GM21390 (cell line): Measurements from ENCODE around the gene GALNT2.

Experiments used
- ATAC-seq: cut with Tn5 transposase; IDR thresholded peaks from one replicate; pipeline ENCODE4 v1.9.1; 2021; ENCODE audit not compliant: unreplicated experiment

GALNT2 gene

DNA sequence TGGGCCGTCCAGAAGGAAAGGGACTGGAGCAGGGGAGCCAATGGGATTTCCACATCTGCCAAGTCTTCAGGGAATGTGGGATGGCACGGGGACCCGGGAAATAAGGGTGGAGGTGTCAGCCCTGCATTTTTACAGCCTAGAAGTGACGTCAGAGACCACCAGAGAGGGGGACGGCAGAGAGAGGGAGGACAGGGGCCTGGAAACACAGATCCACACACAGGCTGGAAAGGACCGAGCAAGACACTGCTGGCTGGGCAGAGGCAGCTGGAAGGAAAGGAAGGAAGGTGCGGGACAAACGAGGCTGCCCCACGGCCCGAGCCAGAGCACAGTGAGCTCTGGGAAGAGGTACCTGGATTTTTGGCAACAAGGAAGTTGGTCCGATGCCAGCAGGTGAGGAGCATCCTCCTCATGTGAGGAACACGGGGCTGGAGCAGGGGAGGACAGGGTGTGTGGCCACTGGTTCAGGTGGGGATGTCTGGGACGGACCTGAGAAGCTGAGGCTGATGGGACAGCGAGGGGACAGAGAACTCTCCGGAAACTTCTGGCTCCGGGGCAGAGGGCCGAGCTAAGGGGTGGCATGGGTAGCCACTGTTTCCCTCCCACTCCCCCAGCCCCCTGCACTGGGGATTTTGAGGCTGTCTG is 220.8 kb downstream of the GALNT2 start:
- no peak for ATAC-seq

DNA sequence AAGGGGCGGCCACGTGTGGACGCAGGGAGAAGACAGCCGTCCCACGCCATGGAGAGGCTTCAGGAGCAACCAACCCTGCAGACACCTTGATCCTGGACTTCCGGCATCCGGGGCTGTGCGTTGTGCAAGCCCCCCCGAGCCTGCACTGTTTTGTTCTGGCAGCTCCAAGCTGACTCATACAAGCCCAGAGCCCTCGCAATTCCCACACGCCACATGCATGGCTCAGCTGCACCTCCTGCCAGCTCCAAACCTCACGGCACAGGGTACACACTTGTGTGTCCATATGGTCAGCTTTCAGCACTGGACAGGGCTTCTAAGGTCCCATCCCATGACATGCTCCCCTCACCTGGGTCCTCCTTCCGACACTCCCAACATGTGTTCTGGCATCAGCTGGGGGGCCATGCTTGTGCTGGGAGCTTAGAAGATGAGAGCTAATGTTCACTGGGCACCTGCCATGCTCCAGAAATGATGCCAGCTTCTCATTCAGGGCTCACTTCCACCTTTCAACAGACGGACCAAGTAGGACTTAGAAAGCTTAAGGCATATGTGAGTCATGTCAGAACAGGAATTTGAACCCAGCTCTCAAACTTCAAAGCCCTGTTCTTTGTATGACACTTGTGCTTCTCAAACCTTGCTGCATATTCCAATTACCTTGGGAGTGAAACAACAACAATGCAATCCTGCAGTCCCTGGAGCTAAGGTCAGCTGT is 221.8 kb downstream of the GALNT2 start:
- ATAC-seq = no peak

DNA sequence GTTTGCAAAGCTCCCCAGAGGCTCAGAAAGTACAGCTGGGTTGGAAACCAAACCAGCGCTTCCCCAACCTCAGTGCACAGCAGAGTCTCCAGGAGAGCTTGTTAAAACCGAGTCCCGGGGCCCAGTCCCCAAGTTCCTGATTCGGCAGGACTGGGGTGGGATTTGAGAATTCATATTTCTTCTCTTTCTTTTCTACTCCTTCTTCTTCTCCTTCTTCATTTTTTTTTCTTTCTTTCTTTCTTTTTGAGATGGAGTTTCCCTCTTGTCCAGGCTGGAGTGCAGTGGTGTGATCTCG is 222.3 kb downstream of the GALNT2 start:
- no peak for ATAC-seq

DNA sequence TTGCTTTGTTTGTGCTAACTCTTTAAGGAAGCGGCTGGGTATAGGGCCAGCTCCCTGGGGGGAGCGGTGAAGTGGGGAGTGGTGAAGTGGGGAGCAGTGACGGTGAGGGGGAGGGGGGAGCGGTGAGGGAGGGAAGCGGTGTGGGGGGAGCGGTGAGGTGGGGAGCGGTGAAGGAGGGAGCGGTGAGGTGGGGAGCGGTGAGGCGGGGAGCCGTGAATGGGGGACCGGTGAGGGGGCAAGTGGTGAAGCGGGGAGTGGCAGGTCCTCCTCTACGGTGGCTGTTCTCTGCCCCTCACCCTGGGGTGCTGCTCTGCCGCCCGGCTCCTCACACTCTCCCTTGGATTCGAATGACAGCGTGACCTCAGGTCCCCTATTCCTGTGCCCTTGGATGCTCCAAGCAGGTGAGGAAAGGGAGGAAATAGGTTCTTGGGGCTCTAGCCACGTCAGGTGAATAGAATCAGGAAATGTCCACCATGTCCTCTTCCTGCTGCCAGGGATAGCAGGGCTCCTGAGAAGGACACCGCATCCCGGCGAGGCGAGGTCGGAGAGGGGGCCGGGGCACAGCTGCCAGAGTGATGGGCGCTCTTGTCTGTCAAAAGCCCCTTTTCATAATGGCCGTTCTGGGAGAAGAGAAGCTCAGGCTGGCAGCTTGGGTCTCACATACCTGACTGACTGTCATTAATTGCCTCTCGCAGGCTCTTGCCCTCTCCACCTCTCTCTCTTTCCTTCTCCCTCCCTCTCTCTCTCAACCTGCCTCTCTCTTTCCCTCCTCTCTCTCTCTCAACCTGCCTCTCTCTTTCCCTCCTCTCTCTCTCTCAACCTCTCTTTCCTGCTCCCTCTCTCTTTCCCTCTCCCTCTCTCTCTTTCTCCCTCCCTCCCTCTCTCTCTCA is 224.9 kb downstream of the GALNT2 start:
- no peak for ATAC-seq

DNA sequence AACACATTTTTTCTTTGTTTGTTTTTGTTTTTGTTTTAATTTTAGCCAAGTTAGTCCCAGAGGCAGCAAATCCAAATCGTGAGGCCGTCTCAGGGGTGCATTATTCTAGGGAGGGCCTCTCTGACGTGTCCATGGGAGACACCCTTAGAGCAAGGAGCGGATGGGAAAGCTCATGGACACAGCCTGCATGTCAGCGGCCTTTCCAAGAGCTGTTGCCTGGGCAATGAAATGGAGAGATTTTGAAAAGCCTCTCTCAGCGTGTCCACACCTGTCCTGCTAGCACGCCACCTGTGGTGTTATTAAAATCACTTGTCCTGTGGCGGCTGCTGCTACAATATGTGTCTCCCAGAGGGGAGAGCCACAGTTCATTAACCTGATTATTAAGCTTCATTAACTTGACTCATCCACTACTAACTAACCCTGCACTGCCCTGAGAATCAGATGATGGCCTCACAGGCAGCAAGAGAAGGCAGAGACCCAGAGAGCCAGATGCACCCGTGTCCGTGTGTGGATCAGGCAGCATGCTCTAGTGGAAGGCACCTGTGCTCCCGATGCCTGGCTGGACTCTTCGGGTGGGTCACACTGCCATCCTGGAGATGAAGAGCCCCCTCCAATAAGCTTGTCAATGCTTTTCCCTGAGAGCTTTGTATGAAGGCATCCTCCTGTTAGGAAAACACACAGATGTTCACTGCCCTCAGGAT is 225.8 kb downstream of the GALNT2 start:
- ATAC-seq = no peak

DNA sequence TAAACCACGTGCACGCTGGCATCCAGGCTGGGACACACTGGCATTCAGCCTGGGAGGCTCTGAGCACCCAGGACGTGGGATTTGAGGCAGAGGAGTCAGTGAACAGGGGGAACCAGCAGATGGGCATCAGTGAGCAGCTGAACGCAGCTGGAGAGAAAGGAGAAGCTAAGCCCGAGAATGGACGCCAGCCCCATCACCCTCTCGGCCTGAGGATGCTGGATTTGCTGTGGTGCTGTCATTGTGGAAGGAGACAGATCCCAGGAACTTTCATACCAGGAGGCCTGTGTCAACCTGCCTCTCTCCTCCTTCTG is 226.3 kb downstream of the GALNT2 start:
- ATAC-seq = no peak

DNA sequence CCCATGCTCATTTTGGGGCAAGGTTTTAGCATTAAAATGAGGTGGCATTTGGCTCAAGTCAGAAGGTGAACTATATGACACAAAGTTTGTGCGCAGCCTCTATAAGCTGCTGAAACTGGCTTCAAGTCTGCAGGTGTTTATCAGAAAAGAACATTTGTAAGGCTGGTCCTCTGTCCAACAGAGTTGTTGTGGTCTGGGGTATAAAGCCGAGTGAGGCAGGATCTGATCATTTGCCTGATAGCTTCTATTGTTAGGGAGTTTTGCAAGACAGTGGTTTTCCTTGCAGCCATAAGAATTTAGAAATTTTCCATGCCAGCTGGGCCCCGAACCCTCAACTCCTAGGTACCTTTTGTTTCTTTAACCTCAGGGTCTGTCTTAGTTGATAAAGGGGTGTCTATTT is 228.3 kb downstream of the GALNT2 start:
- ATAC-seq = no peak

DNA sequence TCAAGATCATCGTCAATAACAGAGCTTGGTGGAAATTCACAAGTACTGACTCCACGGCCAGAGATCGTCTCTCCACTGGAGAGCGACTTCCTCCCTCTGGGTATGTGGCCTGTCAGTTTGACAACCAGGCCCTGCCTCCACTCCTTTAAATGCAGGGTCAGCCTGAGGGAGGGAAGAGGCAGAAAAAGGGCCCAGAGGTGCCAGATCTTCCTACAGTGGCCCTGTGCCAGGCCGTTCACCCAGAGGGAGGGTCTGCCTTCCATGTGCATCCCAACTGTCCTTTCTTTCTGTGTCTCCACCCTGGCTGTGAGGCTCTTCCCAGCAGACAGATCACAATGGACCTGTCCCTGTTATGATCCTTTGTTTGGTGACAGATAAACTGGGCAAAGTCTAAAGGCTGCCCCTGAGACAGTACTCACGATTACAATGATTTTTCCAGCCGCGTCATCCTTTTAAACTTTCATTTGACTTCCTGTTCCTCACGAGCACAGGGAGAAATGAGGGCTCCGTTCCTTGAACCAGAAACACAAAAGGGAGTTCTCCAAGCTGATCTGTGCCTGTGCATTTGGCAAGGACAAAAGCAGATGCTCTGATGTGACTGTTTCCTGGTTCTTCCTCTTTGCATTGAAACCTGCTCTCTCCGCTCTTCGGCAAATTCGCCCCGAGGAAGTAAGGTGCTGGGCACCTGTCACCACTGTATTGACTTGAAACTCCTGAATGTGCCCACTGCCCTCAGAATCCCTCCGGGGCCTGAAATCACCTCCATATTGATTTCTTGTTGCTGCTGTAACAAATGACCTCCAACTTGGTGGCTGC is 232.4 kb downstream of the GALNT2 start:
- no peak for ATAC-seq

DNA sequence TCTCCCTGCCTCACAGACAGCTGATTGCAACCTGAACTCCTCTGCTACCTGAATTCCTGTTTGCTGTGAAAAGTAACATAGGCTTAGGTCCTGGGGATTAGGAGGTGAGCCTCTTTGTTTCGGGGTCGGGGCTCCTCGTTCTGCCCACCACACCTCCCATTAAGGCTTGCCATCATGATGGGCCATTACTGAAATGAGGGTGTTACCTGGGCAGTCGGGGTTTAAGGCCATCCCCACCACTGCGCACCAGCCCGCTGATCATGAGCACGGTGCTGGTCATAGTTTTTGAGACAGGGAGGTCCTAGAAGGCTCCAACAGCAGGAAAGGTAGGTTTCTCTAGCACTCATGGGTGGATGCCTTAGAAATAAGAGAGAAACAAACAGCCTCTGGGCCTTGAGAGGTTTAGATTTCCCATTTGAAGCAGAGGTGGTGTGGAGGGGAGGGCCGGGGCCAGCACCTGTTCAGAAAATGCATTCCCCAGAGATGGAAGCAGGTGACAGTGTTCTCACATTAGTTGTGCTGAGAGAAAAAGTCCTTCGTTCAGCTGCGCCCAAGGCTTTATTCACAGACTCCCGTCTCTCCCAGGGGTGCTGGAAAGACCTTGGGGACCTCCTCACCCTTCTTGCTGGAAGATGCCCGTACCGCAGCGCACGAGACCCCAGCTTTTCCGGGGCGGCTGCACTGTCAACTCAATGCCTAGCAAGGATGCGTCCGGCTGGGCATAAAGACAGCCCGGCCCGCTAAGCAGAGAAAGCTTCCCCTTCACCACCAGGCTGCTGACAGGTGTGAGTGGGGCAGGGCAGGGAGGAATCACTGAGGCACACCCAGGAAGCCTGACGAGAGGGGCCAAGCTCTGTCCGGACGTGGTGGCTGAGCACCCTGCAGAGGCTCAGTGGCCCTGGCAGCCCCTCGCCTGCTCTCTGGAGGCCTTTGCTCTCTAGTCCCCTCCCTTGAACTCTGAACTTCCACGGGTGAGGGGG is 233.6 kb downstream of the GALNT2 start:
- ATAC-seq = no peak

DNA sequence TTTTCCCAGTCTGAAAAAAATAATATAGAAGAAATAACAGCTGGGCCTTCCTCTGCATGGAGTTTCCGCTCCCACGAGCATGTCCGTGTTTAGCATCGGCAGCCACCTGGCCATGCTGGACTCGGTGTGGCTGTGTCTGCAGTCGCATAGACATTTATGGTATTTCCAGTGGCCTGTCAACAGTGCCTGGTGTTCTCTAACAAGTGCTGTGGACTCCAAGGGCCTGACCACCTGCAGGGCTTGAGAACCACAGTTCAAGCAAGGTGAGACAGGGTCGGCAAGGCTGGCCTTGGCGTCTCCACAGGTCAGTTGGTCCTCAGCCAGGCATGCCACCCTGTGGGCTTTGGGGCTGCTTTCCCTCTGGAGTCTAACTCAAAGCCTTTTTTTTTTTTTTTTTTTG is 234.3 kb downstream of the GALNT2 start:
- ATAC-seq = no peak

DNA sequence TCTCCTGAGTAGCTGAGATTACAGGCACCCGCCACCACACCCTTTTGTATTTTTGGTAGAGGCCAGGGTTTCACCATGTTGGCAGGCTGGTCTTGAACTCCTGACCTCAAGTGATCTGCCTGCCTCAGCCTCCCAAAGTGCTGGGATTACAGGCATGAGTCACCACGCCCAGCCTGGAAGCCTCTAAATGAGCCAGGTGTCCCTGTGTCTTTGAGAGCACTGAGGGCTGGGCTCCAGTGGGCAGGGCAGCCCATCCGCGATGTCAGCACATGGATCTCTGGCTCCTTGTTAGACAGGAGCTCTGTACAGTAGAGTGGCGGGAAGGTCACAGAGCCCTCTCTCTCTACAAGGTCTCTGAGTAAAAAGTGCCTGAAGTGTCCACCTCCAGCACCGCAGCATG is 234.8 kb downstream of the GALNT2 start:
- no peak for ATAC-seq

DNA sequence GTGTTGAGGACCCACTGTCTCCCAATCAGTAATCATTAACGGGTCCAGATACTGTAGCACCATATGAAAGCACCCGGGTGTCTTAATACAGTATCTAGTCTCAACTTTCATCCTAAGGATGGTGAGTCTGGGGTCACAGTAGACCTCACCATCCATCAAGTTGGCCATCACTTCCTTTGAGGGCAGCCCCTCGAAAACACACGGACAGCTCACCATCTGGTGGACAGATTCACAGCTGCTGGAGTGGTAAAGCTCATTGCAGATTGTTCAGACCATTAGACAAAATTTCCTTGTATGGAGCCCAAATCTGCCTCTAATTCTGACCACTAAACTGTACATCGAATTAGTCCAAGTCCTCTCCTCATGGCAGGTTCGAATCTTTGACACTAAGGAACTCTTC is 236.0 kb downstream of the GALNT2 start:
- no peak for ATAC-seq

DNA sequence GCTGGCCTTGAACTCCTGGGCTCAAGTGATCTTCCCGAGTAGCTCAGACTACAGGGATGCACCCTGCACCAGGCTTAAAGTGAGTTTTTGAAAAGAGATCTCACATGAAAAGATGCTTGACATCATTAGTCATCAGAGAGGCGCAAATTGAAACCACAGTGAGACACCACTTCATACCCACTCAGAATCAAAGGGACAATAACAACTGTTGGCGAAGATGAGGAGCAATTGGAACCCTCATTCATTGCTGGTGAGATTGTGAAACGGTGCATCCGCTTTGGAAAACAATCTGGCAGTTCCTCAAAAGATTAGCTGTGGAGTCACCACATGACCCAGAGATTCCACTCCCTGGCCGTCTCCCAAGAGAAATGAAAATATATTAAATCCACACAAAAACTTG is 236.8 kb downstream of the GALNT2 start:
- ATAC-seq = no peak

DNA sequence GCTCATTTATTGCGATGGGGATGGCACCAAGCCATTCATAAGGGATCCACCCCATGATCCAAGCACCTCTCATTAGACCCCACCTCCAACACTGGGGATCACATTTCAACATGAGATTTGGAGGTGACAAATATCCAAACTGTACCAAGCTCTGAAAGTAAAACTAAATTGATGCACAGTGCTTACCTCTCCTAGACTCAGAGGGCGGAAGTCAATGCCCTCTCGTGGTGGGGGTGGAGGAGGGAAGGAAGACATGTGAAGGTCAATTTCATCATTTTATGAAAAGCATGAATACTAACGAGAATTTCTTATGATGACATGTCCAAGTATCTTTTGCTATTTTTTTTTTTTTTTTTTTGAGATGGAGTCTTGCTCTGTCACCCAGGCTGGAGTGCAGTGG is 239.1 kb downstream of the GALNT2 start:
- ATAC-seq = peak; percentile 79

DNA sequence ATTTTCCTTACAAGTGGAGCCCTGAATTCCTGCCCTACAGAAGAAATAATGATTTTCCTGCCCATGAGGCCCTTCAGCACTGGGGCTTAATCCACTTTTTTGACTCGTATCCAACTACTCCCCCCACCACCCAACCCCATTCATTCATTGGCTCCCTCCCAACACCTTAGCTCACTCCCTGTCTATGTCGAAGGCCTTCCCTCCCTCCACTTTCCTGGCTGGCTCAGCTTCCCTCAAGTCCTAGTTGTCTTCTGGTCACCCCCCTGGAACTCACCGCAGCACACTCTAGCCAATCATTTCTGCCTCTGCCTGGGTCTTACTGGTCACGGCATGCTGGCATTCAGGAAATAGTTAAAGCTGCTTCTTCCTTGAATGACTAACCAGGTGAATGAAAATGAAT is 240.2 kb downstream of the GALNT2 start:
- ATAC-seq = no peak

DNA sequence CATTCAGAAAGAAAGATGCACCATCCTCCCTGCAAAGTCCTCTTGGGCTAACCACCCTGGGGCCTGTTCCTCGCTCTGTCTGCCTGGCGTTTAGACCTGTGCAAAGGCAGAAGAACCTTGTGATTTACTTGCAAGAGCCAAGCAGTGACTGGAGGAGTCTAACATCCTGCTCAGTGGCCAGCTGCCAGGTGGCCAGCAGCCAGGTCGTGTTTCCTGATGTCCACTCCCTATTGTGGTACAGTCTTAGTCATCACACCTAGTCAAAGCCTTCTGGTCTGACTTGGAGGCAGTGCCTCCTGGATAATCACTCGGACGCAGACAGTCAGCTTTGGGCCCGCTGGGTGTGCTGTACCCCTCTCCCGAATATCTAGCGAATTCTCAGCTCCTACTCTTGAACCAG is 241.0 kb downstream of the GALNT2 start:
- ATAC-seq = no peak

DNA sequence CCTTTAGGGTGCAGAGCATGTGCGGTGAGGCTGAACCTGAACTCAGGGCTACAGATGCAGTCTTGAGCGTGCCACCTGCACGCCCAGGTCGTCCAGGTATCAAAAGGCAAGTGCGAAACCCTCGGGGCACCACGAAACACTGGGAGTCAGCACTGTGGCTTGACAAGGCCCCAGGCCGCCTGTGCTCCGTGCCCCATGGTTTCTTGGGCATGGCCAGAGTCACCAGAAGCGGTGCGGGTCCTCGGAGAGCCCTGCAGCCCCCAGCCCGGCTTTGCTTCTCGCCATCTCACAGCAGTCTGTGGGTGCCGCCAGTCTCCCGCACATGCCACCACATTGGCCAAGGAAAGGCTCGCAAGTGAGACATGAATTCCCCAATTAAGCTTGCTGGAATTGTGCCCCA is 241.8 kb downstream of the GALNT2 start:
- no peak for ATAC-seq

DNA sequence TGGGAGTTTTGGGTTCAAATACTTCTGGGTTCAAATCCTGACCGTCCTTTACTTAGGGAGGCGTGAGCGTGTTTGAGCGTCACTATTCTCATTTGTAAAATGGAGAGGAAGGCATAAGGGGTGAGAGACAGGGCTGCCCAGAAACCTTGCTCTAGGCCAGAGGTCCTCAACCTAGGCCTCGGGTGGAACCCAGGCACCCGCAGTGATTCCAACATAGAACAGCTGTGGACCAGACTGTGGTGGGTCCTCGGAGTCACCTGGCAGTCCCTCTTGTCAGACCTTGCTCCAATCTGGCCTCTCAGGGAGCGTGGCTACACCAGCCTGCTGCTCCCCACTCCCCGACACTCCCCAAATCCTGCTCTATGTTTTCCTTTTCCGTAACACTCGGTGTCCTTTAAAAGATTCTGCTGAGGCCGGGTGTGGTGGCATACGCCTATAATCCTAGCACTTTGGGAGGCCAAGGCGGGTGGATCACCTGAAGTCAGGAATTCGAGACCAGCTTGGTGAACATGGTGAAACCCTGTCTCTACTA is 242.7 kb downstream of the GALNT2 start:
- no peak for ATAC-seq

DNA sequence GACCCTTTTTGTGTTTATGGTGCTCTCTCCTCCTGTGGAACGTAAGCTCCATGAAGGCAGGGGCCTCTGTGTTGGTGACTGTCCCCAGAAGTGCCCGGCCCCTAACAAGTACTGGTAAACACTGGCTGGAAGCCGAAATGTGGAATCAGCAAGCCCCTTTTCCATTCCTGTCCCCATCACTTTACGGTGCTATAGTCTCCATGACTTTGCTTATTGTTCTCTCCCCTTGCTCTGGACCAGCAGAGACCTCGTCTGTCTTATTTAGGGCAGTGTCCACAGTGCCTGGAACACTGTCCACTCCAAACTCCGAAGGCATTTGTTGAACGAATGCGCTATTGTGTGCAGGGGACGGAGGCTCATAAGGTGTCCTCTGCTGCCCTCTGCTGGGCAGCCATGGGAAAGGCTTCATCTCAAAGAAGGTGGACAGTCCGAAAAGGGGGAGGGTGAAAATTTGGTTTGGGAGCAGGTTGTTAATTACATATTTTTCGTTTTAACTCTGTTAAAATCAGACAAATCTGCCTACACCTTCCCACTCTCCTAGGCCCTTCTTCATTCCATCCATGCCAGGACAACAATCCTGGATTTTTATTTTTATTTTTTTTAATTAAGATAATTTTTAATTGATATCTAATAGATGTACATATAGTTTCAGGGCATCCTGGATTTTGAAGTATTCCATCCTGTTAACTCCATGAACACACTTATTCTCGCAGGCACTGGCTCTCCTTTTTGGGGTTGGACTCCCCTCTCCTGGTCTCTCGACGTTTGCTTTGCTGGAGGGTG is 243.5 kb downstream of the GALNT2 start:
- ATAC-seq = no peak
